ENCODE results near the gene SLC5A12.

The SLC5A12 gene

DNA sequence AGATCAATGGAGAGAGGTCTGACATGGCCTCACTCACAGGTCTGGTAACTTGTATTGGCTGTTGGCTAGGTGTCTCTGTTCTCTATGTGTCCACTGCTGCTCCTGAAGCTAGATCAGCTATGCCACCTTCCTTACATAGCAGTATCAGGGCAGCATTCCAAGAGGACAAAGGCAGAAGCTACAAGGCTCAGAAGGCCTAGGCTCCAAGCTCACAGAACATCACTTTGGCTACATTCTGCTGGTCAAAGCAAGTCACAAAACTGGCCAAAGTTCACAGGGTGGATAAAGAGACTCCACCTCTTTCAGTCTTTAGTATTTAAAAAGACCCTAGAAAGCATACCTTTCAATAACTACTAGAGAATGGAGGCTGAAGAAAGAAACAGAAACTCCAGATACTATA lies 4.1 kb downstream of the SLC5A12 start:
- no peak for DNase-seq

GRCh38 chr11:26715133-26715532 lies 6.7 kb downstream of the SLC5A12 start:
- no peak for DNase-seq

DNA sequence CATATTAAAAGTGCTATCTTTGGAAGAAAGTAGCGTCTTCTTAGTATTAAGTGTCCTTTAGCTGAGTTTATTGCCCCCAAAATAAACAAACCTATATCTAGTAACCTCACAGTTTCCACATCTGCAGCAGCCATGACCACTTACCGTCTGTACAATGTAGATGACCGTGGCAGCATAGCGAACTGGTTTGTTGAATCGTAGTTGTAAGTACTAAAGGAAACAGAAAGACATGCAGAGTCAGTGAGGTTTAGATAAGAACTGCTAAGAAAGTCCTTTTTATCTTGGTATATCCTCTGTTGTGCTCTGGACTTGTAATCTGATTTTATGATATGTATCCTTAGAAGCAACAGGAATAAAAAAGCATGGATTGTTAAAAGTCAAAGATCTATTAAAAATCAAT lies 9.4 kb downstream of the SLC5A12 start:
- no peak for DNase-seq

- no peak for DNase-seq
These were observed 11.4 kb downstream of the SLC5A12 start for GRCh38 chr11:26710489-26710888.

DNA sequence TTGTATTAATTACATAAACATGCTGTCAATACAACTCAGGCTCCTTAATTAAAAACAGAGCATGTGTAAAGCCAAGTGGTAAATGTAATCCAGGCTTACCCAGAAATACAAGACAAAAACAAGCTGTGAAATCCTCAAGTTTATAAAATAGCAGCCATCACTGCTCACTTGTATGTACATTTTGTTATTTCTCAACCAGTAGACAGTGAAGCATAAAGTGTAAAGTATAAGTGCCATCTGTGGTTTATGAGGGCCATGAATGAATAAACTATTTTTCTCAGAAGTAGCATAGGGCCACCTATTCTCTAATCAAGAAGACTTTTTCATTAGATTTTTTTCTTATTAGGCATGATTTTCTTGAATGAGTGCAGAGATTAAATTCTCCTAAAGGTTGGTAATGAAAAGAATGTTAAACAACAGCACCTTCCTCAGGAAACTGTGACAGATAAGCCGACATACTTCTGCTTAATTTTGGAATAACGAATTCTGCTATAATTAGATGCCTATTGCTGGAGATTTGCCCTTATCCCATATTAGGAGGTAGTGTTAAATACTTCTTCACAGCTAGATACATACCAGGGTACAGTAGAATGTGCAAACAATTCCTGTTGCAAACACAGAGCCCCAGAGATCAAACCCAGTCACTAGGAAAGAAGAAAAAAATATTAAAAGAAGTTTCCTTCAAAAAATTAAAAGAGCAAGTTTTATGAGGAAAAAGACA lies 13.0 kb downstream of the SLC5A12 start:
- no peak for DNase-seq

DNA sequence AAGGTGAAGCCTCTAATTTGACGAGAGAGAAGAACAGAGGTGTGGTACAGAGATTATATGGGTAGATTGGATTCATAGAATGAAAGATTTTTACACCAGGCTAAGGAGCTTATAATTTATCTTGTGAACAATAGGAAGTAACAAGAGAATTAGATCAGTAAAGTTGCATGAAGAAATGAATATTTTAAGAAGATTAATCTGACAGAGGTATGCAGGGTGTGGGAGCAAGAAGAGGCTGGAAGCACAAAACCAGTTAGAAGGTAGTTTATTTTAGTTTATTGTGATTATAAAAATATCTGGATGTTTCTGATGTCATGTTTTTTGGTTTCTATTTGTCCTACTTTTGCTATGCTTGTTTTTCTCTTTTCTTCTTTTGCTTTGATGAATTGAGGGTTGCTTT lies 15.7 kb downstream of the SLC5A12 start:
- DNase-seq, result no peak

DNA sequence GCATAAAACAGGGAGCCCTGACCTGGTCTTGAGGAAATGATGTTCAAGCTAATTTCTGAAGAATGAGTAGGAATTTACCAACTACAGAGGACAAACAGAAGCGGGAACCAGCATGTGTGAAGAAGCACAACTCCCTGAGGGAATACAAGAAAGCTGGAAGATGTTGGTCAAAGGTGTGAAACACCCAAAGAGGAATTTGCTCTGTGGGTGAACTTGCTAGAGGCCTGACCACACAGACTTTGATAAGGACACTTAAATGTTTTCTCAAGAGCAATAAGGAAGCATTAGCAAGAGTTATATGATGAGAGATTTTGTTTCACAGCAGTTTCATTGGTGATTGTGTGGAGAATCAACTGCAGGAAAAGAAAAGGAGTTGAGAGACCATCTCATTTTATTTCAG lies 17.6 kb downstream of the SLC5A12 start:
- DNase-seq, result no peak

GRCh38 chr11:26703411-26704191 lies 18.3 kb downstream of the SLC5A12 start:
- DNase-seq, result no peak

- no peak for DNase-seq
These were observed 19.5 kb downstream of the SLC5A12 start for GRCh38 chr11:26702406-26702805.

DNA sequence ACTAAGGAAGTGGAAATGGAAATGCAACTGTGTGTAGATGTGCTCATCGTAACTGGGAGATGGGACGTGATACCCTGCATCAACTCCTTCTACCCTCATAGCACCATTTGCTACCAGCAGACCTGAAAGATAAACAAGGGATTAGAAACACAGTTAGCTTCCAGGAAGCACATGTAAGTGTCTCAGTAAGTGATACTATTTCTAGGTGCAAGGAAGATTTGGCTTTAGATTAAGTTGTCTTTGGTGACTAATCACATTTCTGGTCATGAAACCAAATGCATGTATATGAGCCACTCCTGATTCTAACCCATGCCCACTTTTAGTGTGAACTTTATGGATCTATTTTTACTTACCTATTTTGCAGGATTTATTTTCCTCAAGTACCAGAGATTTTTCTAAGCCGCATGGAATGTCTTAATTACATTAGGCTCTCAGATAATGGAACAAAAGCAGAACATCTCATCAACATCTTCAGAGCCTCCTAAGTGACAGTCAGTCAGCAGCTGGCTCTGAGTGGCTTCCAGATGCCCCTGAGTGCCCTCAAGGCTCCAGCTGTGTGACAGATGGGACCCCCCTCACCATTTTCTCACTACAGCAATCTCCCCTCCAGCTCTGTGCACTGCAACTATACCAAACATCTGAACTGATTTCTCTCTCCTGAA lies 21.2 kb downstream of the SLC5A12 start:
- DNase-seq, result no peak

DNA sequence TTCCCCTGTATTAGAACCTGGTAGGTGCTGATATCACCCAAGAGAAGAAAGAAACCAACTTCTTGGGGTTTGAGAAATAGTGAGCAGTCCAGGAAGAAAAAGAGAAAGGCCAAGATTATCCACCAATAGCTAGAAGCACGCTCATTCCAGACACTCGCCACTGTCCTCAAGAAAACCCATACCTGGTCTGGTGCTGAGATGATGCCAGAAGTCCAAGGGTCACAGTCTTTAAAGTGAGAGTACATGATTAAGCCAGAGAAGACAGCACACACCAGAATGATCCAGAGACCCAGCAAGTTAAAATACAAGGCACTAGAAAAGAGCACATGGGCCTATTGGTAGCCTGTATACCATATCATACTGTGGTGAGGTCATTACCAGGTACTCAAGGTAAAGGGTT lies 23.6 kb downstream of the SLC5A12 start:
- DNase-seq, result no peak

GRCh38 chr11:26696330-26696729 lies 25.5 kb downstream of the SLC5A12 start:
- no peak for DNase-seq

DNA sequence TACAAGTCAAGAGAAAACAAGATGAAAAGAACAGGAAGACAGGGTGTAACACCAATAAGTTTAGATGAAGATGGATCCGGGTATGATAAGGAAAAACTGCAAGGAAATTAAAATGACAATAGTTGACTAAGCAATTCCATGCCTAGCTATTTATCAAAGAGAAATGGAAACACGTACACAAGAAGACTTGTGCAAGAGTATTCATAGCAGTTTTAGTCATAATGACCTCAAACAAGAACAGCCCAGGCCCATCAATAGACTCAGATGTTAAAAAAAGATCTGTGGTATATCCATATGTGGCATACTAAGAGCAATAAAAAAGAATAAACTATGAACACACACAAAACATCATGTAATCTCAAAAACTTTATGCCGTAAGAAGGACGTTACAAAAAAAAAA lies 33.2 kb downstream of the SLC5A12 start:
- no peak for DNase-seq

- no peak for DNase-seq
These were observed 34.5 kb downstream of the SLC5A12 start for GRCh38 chr11:26687351-26687750.

DNA sequence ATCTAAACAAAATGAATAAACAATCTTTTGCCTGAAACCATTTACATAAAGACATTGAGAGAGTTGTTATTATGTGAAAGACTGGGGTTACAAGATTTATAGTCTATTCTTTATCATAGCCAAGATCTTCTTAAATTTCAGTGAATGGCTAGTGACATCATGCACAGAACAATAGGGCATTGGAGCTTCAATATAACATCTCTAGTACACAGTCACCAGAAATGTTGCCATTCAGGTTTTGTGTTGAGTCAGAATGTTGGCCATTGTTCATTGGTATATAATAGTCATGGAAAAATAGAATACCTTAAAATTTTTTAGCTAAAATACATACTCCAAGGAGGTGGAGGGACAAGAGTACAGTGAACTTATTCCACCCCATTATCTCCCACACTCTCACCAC lies 44.3 kb downstream of the SLC5A12 start:
- no peak for DNase-seq

GRCh38 chr11:26676641-26677040 lies 45.2 kb downstream of the SLC5A12 start:
- DNase-seq, result no peak

- DNase-seq, result no peak
These were observed 46.5 kb downstream of the SLC5A12 start for GRCh38 chr11:26675233-26675928.

GRCh38 chr11:26665946-26666345 lies 55.9 kb downstream of the SLC5A12 start:
- no peak for DNase-seq

DNA sequence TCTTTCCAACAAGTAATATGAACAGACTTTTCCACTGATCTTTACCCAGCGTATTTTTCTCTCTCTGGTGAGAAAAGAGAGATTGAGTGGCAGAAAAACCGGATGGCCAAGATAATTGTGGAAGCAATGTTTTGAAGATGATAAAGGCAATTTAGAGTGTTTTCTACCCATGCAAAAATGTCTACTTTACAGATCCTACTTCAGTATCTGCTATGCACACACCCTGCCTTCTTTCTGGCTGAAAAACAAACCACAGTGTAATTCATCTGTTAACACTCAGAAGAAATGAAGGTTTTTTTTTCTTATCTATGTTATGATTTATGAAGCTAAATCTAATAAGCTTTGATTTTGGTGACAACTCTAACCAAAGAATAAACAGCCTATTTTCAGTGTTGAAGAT lies 56.8 kb downstream of the SLC5A12 start:
- DNase-seq, result no peak

DNA sequence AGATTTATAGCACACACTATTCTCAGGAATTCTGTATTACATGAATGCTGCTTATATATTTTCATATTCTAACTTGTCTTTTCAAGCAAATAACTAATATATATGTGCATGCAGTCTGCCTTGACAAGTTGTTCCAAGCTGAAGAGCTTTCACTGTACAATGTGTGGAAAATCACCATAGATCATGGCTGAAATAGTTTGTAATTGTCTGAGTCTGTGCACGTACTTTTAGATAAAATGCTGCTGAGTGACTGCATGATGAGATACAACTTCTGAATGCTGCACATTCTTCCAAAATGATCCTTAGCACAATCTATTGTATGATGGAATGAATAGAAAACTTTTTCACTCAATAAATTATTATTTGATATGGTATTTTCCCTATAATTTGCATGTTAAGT lies 58.9 kb downstream of the SLC5A12 start:
- no peak for DNase-seq

GRCh38 chr11:26655287-26655686 lies 66.6 kb downstream of the SLC5A12 start:
- DNase-seq, result no peak

- no peak for DNase-seq
These were observed 69.9 kb downstream of the SLC5A12 start for GRCh38 chr11:26651916-26652315.

GRCh38 chr11:26649884-26650283 lies 72.0 kb downstream of the SLC5A12 start:
- DNase-seq, result no peak

All from T-helper 9 cell (primary cell).